GM23338 (cell line): Measurements from ENCODE around the gene NFKB1.
"Not testable (repeated sequence)": the region's sequence is repeated elsewhere in the genome, so short reads cannot be mapped to it uniquely, and the experiment has no call there.

ENCODE experiments used
- CREB1 ChIP-seq: fragments of 250-450 bp; sonication (Bioruptor Pico); IDR thresholded peaks from 2 replicates; pipeline ENCODE4 v1.5.0; 2020; ENCODE audit warnings: low read depth, mild to moderate bottlenecking, moderate library complexity
- EZH2 ChIP-seq: fragments of 200-600 bp; sonication (generic); IDR thresholded peaks from one replicate; pipeline ENCODE4 v1.8.0; 2017; ENCODE audit warnings: antibody characterized with exemption, mild to moderate bottlenecking, low read depth; ENCODE audit not compliant: unreplicated experiment
- POLR2AphosphoS5 ChIP-seq: IDR thresholded peaks from 2 replicates; pipeline ENCODE4 v1.6.1; 2016; ENCODE audit warnings: antibody characterized with exemption, low read depth
- ZNF331 ChIP-seq: fragments of 250-450 bp; sonication (Bioruptor Pico); IDR thresholded peaks from 2 replicates; pipeline ENCODE4 v1.5.0; 2020; ENCODE audit warnings: low read depth, mild to moderate bottlenecking, moderate library complexity
- TF ChIP-seq, protein P1 (sequence below), 2 experiments: fragments of 200-600 bp in 1 of 2; sonication (generic) in 1 of 2; conservative IDR thresholded peaks; 2 replicates each; pipeline versions ENCODE4 v1.5.1 to v1.6.1; 2016 to 2017; ENCODE audit warnings: antibody characterized with exemption in 2 of 2, low read depth in 2 of 2, mild to moderate bottlenecking in 2 of 2, moderate library complexity in 1 of 2

DNA sequence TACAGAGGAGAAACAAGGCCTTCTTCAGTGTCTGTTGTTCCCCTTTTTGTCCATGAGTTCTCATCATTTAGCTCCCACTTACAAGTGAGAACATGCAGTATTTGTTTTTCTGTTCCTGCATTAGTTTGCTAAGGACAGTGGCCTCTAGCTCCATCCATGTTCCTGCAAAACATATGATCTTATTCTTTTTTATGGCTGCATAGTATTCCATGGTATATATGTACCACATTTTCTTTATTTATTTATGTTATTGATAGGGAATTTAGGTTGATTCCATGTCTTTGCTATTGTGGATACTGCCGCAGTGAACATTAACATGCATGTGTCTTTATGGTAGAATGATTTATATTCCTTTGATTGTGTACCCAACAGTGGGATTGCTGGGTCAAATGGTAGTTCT lies 69.1 kb downstream of the NFKB1 start:
- TF ChIP-seq, protein P1, sequence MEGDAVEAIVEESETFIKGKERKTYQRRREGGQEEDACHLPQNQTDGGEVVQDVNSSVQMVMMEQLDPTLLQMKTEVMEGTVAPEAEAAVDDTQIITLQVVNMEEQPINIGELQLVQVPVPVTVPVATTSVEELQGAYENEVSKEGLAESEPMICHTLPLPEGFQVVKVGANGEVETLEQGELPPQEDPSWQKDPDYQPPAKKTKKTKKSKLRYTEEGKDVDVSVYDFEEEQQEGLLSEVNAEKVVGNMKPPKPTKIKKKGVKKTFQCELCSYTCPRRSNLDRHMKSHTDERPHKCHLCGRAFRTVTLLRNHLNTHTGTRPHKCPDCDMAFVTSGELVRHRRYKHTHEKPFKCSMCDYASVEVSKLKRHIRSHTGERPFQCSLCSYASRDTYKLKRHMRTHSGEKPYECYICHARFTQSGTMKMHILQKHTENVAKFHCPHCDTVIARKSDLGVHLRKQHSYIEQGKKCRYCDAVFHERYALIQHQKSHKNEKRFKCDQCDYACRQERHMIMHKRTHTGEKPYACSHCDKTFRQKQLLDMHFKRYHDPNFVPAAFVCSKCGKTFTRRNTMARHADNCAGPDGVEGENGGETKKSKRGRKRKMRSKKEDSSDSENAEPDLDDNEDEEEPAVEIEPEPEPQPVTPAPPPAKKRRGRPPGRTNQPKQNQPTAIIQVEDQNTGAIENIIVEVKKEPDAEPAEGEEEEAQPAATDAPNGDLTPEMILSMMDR (conservative IDR thresholded peaks at IDR 0.05; ENCODE audit: low read depth in 2 of 2), result not testable (repeated sequence)
- not testable (repeated sequence) for TF ChIP-seq POLR2AphosphoS5; CREB1 (CRISPR knock-in tag); EZH2; ZNF331 (CRISPR knock-in tag)
